ENCODE measurements around the gene NPAS2. TPM values are rescaled to one million over a fixed set of nuclear protein-coding genes. Genes with fewer than 3 reads are reported as not detected.

The NPAS2 gene
- total RNA-seq, 1 experiment from 2014 or later: 38.3 TPM

GRCh38 chr2:100936972-100937542 is 117.1 kb downstream of the NPAS2 start:
- H3K36me3 ChIP-seq (ENCODE audit: low read depth): peaks cover 37% of the 10 kb centered on the region
- BruUV-seq (replicated peaks): no TSS peak

GRCh38 chr2:100938031-100939026 is 118.4 kb downstream of the NPAS2 start:
- ChIA-PET CTCF (no interaction called here), POLR2A (ENCODE audit: unreplicated experiment) (no interaction called here)
- TF ChIP-seq EZH2 (IDR thresholded peaks at IDR 0.05; ENCODE audit: low read depth): no peak
- no peak for TF ChIP-seq CTCF (conservative IDR thresholded peaks at IDR 0.05)
- no peaks in the 10 kb centered on the region for H3K4me1 ChIP-seq (replicated peaks; ENCODE audit: insufficient read depth)
- no peaks in the 10 kb centered on the region for H3K79me2 ChIP-seq (ENCODE audit: low read depth)
- H3K9me2 ChIP-seq (ENCODE audit: insufficient read depth): no peaks in the 10 kb centered on the region
- DNase-seq: no peak
- H3K4me2 ChIP-seq: no peak overlapping the region
- no peaks in the 10 kb centered on the region for H3K9me3 ChIP-seq (ENCODE audit: insufficient read depth, low read depth)
- BruUV-seq (replicated peaks): no TSS peak
- H3K27me3 ChIP-seq (ENCODE audit: insufficient read depth, low read depth): no peaks in the 10 kb centered on the region
- no peaks in the 10 kb centered on the region for H3F3A ChIP-seq (ENCODE audit: insufficient read depth, low read depth)
- H2AFZ ChIP-seq: no peak overlapping the region
- no peak overlapping the region for H3K4me3 ChIP-seq
- peaks cover 36% of the 10 kb centered on the region for H3K36me3 ChIP-seq (ENCODE audit: low read depth)
- H3K27ac ChIP-seq: no peak overlapping the region
- no peaks in the 10 kb centered on the region; the same call in 1 of the 2 replicates for H4K20me1 ChIP-seq (ENCODE audit: insufficient read depth)
- intact Hi-C loops (cut with micrococcal nuclease; ENCODE audit: unreplicated experiment): no loop called here

More at GRCh38 chr2:100936972-100937542, 117.1 kb downstream of the NPAS2 start:
- ChIA-PET POLR2A (ENCODE audit: unreplicated experiment) (no interaction called here), CTCF (no interaction called here)
- TF ChIP-seq CTCF (conservative IDR thresholded peaks at IDR 0.05) (no peak), EZH2 (IDR thresholded peaks at IDR 0.05; ENCODE audit: low read depth) (no peak)
- H3K4me1 ChIP-seq (replicated peaks; ENCODE audit: insufficient read depth): no peaks in the 10 kb centered on the region
- no peak overlapping the region for H3K4me2 ChIP-seq
- H3K4me3 ChIP-seq: no peak overlapping the region
- peaks cover 1% of the 10 kb centered on the region; the same call in 1 of the 2 replicates for H4K20me1 ChIP-seq (ENCODE audit: insufficient read depth)
- no peak overlapping the region for H3K27ac ChIP-seq
- peaks cover 3% of the 10 kb centered on the region; the same call in 1 of the 2 replicates for H3F3A ChIP-seq (ENCODE audit: insufficient read depth, low read depth)
- H3K27me3 ChIP-seq (ENCODE audit: insufficient read depth, low read depth): no peaks in the 10 kb centered on the region
- no peaks in the 10 kb centered on the region for H3K79me2 ChIP-seq (ENCODE audit: low read depth)
- H3K9me2 ChIP-seq (ENCODE audit: insufficient read depth): no peaks in the 10 kb centered on the region
- intact Hi-C loops (cut with micrococcal nuclease; ENCODE audit: unreplicated experiment): no loop called here
- H2AFZ ChIP-seq: no peak overlapping the region
- H3K9me3 ChIP-seq (ENCODE audit: insufficient read depth, low read depth): no peaks in the 10 kb centered on the region
- DNase-seq: no peak

- H3K4me3 ChIP-seq: no peak overlapping the region
- no peaks in the 10 kb centered on the region for H3K27me3 ChIP-seq (ENCODE audit: insufficient read depth, low read depth)
- H3K27ac ChIP-seq: no peak overlapping the region
- intact Hi-C loops (cut with micrococcal nuclease; ENCODE audit: unreplicated experiment): no loop called here
- ChIA-PET POLR2A (ENCODE audit: unreplicated experiment) (no interaction called here), CTCF (no interaction called here)
- no peak overlapping the region for H2AFZ ChIP-seq
- DNase-seq: no peak
- H3K79me2 ChIP-seq (ENCODE audit: low read depth): no peaks in the 10 kb centered on the region
- no TSS peak for BruUV-seq (replicated peaks)
- H3K4me2 ChIP-seq: no peak overlapping the region
- no peaks in the 10 kb centered on the region for H3K9me3 ChIP-seq (ENCODE audit: insufficient read depth, low read depth)
- H3K9me2 ChIP-seq (ENCODE audit: insufficient read depth): no peaks in the 10 kb centered on the region
- H4K20me1 ChIP-seq (ENCODE audit: insufficient read depth): no peaks in the 10 kb centered on the region; the same call in 1 of the 2 replicates
- peaks cover 26% of the 10 kb centered on the region for H3K36me3 ChIP-seq (ENCODE audit: low read depth)
- H3F3A ChIP-seq (ENCODE audit: insufficient read depth, low read depth): no peaks in the 10 kb centered on the region
- no peaks in the 10 kb centered on the region for H3K4me1 ChIP-seq (replicated peaks; ENCODE audit: insufficient read depth)
- no peak for TF ChIP-seq EZH2 (IDR thresholded peaks at IDR 0.05; ENCODE audit: low read depth)
- no peak for TF ChIP-seq CTCF (conservative IDR thresholded peaks at IDR 0.05)
These were observed 119.5 kb downstream of the NPAS2 start for GRCh38 chr2:100939445-100939844.

Measured in PC-9 (cell line).